ENCODE measurements around the gene SOHLH1. TPM values are rescaled to one million over a fixed set of nuclear protein-coding genes. Genes with fewer than 3 reads are reported as not detected.

The SOHLH1 gene
- total and polyA plus RNA-seq, 8 donors = 0.31 TPM; not detected in 7

DNA sequence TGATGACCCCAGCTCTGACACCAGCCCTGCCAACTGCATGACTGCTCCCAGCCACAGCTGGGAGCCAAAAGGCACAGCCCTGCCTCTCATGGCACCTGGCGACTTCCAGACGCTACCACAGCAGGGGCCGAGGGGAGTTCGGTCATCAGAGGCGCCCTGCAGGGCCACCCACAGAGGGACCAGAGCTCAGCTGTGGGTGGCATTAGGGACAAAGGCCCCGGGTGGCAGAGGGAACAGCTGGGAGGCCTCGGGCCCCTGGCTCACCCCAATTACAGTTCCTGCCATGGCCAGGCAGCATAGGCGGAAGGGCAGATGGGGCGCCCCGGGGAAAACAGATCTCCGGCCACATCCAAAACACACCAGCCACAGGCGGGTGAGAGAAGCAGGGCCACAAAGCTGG is 3.6 kb downstream of the SOHLH1 start:
- no peaks in the 10 kb centered on the region for H3K27me3 ChIP-seq
- no peak for TF ChIP-seq CTCF (IDR thresholded peaks at IDR 0.05)
- 55 to 67% methylated on average over 11 to 12 of the region's 12 CpGs for WGBS, 2 donors
- ATAC-seq (no peak), DNase-seq (no peak), FAIRE-seq (no peak)
- intact Hi-C loops (cut with DNase I) = no loop called here
- no peaks in the 10 kb centered on the region for H3K36me3 ChIP-seq
- H3K4me3 ChIP-seq = no peak overlapping the region
- no peak overlapping the region for H3K27ac ChIP-seq
- no peaks in the 10 kb centered on the region for H3K9me3 ChIP-seq
- H3K4me1 ChIP-seq = no peaks in the 10 kb centered on the region

- DNase-seq (no peak), FAIRE-seq (no peak), ATAC-seq (no peak)
- 53 to 66% methylated on average over 16 of the region's 16 CpGs for WGBS, 2 donors
- H3K9me3 ChIP-seq = no peaks in the 10 kb centered on the region
- intact Hi-C loops (cut with DNase I) = no loop called here
- no peak for TF ChIP-seq CTCF (IDR thresholded peaks at IDR 0.05)
- H3K36me3 ChIP-seq = no peaks in the 10 kb centered on the region
- no peaks in the 10 kb centered on the region for H3K4me1 ChIP-seq
- H3K27me3 ChIP-seq = no peaks in the 10 kb centered on the region
- H3K27ac ChIP-seq = no peak overlapping the region
- H3K4me3 ChIP-seq = no peak overlapping the region
Measured at GRCh38 chr9:135695036-135695435, 4.2 kb downstream of the SOHLH1 start.

GRCh38 chr9:135694414-135694813 is 4.9 kb downstream of the SOHLH1 start:
- intact Hi-C loops (cut with DNase I) = no loop called here
- no peak for TF ChIP-seq CTCF (IDR thresholded peaks at IDR 0.05)
- Histone ChIP-seq H3K4me3 (no peak overlapping the region), H3K9me3 (no peaks in the 10 kb centered on the region), H3K4me1 (no peaks in the 10 kb centered on the region), H3K36me3 (no peaks in the 10 kb centered on the region), H3K27me3 (no peaks in the 10 kb centered on the region), H3K27ac (no peak overlapping the region)
- FAIRE-seq (no peak), ATAC-seq (no peak), DNase-seq (no peak)
- WGBS, 2 donors = 35 to 43% methylated on average over 18 of the region's 18 CpGs

- H3K36me3 ChIP-seq = no peaks in the 10 kb centered on the region
- TF ChIP-seq CTCF (IDR thresholded peaks at IDR 0.05) = no peak
- no peak overlapping the region for H3K4me3 ChIP-seq
- no peaks in the 10 kb centered on the region for H3K27me3 ChIP-seq
- intact Hi-C loops (cut with DNase I) = no loop called here
- no peak overlapping the region for H3K27ac ChIP-seq
- DNase-seq = no peak
- WGBS, 2 donors = 51 to 57% methylated on average over 11 of the region's 11 CpGs
- FAIRE-seq = no peak
- H3K4me1 ChIP-seq = no peaks in the 10 kb centered on the region
- no peaks in the 10 kb centered on the region for H3K9me3 ChIP-seq
- ATAC-seq = no peak
Measured at GRCh38 chr9:135693771-135694170, 5.5 kb downstream of the SOHLH1 start.

GRCh38 chr9:135693265-135693664 is 6.0 kb downstream of the SOHLH1 start:
- no peak for TF ChIP-seq CTCF (IDR thresholded peaks at IDR 0.05)
- FAIRE-seq (no peak), ATAC-seq (no peak), DNase-seq (no peak)
- WGBS, 2 donors = 48 to 56% methylated on average over 16 of the region's 16 CpGs
- Histone ChIP-seq H3K4me3 (no peak overlapping the region), H3K36me3 (no peaks in the 10 kb centered on the region), H3K4me1 (no peaks in the 10 kb centered on the region), H3K27me3 (no peaks in the 10 kb centered on the region), H3K27ac (no peak overlapping the region), H3K9me3 (no peaks in the 10 kb centered on the region)
- intact Hi-C loops (cut with DNase I) = no loop called here

All from pancreas (tissue), 10 donors.